SHP77 treated with DMSO at 0.1 percent for 48 hours (cell line): ENCODE measurements around the gene ENDOG.
"Not testable (repeated sequence)": the region's sequence is repeated elsewhere in the genome, so short reads cannot be mapped to it uniquely, and the experiment has no call there.

Source experiments
- DNase-seq: peaks from one replicate; lab custom pipeline; 2025; lab: John Stamatoyannopoulos, UW

ENDOG gene

DNA sequence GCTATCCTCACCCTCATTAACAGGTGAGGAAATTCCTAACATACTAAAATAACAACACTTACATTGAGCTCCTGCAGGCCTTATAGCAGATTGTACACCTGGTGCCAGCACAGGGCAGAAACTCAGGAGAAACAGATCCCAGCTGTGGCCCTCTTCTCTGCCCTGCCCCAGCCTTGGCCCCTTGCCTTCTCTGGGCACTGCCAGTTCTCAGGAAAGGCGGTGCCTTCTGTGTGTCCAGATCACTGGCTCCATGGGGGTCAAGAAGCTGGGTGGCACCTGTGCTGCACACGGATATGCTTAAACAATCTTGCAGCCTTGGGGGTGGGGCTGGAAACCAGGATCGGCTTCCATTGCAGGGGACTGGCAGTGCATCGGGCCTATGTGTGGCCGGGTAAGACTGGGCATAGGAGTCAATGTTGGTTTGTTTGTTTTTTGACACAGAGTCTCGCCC, 44.1 kb downstream of the ENDOG start:
- DNase-seq: no peak

DNA sequence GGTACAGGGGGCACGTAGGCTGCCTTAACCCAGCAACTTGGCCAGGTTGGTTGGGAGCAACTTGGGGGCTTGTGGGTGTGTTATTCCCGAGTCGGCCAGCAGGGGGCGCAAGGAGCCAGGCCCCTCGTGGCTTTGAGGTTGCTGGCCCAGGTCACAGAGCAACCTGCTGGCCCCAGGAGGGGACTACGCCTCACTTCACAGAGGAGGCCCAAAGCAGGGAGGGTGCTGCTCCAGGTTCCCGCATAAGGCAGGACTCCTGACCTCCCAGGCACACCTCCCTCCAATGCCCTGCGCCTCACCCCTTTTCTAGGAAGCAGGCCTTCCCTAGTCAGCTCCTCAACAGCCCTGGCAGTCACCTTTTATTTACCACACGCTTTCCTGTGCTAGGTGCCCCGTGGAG, 45.3 kb downstream of the ENDOG start:
- DNase-seq: peak; percentile 5

DNA sequence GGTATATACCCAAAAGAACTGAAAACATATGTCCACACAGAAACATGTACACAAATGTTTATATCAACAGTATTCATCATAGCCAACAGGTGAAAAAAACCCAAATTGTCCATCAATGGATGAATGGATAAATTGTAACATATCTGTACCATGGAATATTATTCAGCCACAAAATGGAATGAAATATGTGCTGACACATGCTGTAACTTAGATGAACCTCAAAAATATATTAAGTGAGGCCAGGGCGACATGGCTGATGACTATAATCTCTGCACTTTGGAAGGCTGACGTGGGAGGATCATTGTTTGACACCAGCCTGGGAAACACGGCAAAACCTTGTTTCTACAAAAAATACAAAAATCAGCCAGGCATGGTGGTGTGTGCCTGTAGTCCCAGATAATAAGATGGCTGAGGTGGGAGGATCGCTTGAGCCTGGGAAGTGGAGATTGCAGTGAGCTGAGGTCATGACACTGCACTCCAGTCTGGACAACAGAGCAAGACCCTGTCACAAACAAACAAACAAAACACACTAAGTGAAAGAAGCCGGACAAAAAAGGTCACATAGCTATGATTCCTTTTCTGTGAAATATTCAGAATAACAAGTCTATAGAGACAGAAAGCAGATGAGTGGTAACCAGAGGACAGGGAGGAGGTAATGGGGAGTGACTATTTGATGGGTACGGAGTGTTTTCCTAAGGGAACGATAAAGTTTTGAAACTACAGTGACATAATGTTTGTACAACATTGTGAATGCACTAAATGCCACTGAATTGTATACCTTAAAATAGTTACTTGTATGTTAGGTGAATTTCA, 52.0 kb downstream of the ENDOG start:
- DNase-seq: no peak

DNA sequence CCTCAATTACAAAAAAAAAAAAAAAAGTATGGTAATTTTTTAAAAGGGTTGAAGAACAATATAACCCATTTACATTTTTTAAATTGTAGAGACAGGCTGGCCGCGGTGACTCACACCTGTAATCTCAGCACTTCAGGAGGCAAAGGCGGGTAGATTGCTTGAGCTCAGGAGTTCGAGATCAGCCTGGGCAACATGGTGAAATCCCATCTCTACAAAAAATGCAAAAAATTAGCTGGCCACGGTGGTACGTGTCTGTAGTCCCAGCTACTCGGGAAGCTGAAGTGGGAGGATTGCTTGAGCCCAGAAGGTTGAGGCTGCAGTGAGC, 52.6 kb downstream of the ENDOG start:
- DNase-seq: not testable (repeated sequence)
